ENCODE data around the gene DST. TPM values are rescaled to one million over a fixed set of nuclear protein-coding genes. Genes with fewer than 3 reads are reported as not detected.

Gene DST
- total RNA-seq, 1 donor from 2014 or later = 151 TPM

DNA sequence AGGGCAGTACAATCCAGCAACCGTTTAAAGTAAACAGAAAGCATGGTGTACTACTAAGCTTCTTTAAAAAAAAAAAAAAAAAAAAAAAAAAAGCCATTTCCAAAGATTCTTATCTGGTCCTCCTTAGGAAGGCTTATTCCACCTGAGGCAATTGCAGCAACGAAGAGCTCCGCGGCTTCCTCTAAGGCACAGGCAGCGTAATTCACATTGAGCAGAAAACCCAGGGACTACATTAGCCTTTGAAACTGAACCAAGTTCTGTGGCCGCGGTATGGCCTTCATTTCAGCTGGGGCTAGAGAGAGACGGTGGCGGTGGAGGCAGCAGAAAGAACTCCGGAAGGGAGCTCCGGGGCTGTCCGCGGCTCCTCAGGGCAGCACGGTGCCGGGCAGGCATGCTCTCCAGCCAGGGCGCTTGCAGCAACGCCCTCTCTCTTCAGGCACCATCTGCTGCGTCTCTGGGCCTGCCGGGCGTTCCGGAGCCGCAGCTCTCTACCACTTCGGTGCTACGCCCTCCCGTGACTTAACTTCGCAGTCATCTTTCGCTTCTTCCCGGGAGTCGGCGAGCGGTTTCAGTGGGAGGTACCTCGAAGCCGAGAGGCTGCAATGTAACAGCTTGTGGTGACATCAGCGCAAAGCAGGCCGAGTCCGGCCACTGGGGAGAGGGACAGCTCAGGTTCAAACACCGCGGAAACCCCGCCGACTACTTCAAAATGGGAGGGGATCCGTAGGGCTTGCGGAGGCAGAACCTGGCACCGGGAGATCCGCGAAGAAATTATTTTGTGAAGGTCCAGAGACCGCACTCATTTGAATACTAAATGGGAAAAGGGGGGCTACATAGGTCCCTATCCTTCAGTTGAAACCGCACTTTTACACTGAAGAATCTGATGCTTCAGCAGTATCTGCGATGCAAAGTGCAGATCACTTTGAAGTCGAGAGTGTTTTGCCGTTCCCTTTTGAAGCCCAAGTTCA lies 100.0 kb downstream of the DST start:
- H3K27me3 Mint-ChIP-seq = no peaks in the 10 kb centered on the region
- TF ChIP-seq, protein P1, sequence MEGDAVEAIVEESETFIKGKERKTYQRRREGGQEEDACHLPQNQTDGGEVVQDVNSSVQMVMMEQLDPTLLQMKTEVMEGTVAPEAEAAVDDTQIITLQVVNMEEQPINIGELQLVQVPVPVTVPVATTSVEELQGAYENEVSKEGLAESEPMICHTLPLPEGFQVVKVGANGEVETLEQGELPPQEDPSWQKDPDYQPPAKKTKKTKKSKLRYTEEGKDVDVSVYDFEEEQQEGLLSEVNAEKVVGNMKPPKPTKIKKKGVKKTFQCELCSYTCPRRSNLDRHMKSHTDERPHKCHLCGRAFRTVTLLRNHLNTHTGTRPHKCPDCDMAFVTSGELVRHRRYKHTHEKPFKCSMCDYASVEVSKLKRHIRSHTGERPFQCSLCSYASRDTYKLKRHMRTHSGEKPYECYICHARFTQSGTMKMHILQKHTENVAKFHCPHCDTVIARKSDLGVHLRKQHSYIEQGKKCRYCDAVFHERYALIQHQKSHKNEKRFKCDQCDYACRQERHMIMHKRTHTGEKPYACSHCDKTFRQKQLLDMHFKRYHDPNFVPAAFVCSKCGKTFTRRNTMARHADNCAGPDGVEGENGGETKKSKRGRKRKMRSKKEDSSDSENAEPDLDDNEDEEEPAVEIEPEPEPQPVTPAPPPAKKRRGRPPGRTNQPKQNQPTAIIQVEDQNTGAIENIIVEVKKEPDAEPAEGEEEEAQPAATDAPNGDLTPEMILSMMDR (IDR thresholded peaks at IDR 0.05; ENCODE audit: unreplicated experiment) = peak; percentile 18
- H3K27ac Mint-ChIP-seq = no peak overlapping the region
- no peaks in the 10 kb centered on the region for H3K9me3 Mint-ChIP-seq (ENCODE audit: low read depth)
- H3K36me3 Mint-ChIP-seq (ENCODE audit: insufficient read depth) = no peaks in the 10 kb centered on the region
- no peak overlapping the region for H3K4me3 Mint-ChIP-seq (ENCODE audit: low read depth)
- DNase-seq (ENCODE audit: low spot score, unreplicated experiment) = peak; percentile 75
- peaks cover 10% of the 10 kb centered on the region for H3K4me1 Mint-ChIP-seq (ENCODE audit: low read depth)

DNA sequence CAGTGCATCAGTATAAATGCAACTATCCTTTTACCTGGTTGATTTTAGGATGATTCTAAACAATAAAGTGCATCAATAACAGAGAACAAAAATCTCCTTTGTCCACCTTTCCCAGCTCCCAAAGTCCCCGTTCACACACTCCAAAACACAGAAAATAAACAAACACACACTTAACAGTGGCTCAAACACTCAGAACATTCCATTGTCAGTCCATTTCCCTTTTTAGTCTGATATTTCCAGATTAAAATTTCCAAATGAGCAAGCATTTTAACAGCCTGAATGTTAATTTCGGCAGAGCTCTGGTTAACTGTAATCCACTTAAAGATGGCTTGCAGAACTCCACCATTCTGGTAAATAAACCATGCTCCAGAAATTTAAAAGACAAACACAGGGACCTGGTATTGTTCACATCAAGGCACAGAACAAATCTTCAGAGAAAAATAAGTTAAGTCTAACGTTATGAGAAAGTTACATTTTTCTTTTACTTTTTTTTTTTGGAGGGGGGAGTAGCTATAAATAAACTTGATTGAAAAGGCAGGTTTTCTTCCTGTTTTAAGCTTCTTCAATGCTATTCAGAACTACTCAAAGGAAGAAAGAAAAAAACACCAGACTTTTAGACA lies 100.8 kb downstream of the DST start:
- Mint-ChIP-seq H3K4me1 (ENCODE audit: low read depth) (peaks cover 10% of the 10 kb centered on the region), H3K36me3 (ENCODE audit: insufficient read depth) (no peaks in the 10 kb centered on the region), H3K9me3 (ENCODE audit: low read depth) (no peaks in the 10 kb centered on the region), H3K27ac (no peak overlapping the region), H3K27me3 (no peaks in the 10 kb centered on the region), H3K4me3 (ENCODE audit: low read depth) (no peak overlapping the region)
- DNase-seq (ENCODE audit: low spot score, unreplicated experiment) = no peak
- TF ChIP-seq, protein P1 (IDR thresholded peaks at IDR 0.05; ENCODE audit: unreplicated experiment) = no peak

DNA sequence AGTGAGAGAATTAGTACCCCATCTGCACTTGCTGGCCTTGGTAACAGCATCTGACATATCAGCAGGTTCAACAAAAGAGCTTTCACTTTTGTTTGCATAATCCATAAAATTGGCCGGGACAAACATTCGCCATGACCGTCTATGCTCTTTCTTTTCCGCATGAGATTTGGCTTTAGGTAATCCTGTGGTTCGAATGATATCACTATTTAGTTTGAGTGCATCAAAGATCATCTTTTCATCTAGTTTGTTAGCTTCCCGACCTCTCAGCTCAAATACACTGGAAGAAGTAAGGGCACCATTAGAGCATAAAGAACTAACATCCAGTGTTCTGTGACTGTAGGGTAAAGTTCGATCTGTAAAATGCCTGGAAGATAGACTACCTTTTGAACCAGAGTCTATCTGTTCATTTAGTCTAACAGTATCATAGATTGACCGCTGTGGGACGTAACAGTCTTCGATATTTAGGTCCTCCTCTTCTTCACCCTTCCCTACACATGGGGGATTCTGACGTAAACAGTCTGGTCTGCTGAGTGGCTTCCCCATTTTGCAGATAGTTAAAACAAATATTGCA lies 101.6 kb downstream of the DST start:
- Mint-ChIP-seq H3K27me3 (no peaks in the 10 kb centered on the region), H3K27ac (no peak overlapping the region), H3K4me1 (ENCODE audit: low read depth) (peaks cover 10% of the 10 kb centered on the region), H3K4me3 (ENCODE audit: low read depth) (no peak overlapping the region), H3K9me3 (ENCODE audit: low read depth) (no peaks in the 10 kb centered on the region), H3K36me3 (ENCODE audit: insufficient read depth) (no peaks in the 10 kb centered on the region)
- DNase-seq (ENCODE audit: low spot score, unreplicated experiment) = no peak
- TF ChIP-seq, protein P1 (IDR thresholded peaks at IDR 0.05; ENCODE audit: unreplicated experiment) = no peak

DNA sequence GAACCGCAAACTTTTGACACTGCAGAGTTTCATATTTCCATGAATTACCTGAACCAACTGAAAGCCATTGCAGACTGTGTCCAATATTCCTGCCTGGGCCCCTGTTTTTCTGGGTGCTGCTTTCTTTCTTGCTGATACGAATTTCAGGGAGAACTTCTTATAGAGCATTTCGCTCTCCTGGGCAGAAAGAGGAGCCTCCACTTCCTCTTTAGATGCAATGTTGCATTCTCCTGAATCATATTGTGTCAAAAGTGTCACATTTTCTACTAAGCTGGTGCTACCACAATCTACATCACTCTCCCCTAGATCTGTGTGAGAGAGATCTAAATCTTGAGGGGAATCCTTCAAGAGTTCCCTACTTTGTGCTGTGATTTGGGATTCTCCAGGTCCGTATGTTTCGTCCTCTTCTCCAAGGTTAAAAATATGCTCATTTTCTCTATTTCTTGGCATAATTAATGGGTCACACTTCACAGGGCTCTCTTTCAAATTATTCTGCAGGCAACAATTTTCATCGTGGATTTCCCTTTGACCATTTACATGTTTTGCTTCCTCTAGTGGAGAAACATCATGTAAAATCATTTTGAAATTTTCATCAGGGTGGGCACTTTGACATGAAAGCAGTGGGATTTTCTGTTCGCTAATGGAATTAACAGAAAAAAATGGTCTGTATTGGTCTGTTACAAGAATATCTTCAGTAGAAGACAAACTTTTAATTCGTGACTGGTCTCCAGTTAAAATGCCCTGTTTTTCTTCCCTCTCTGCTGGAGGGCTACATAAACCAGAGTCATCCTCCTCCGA lies 102.3 kb downstream of the DST start:
- Mint-ChIP-seq H3K27me3 (no peaks in the 10 kb centered on the region), H3K9me3 (ENCODE audit: low read depth) (no peaks in the 10 kb centered on the region), H3K4me3 (ENCODE audit: low read depth) (no peak overlapping the region), H3K4me1 (ENCODE audit: low read depth) (peaks cover 8% of the 10 kb centered on the region), H3K36me3 (ENCODE audit: insufficient read depth) (peaks cover 3% of the 10 kb centered on the region), H3K27ac (no peak overlapping the region)
- TF ChIP-seq, protein P1 (IDR thresholded peaks at IDR 0.05; ENCODE audit: unreplicated experiment) = no peak
- no peak for DNase-seq (ENCODE audit: low spot score, unreplicated experiment)

Measured in progenitor cell of endocrine pancreas (in vitro differentiated cells).